HCT116 (cell line): ENCODE measurements around the gene RRP12. TPM values are rescaled to one million over a fixed set of nuclear protein-coding genes. Genes with fewer than 3 reads are reported as not detected.

Experiments used
- ATAC-seq: fragments of 200-7000 bp; cut with Tn5 transposase; 2 replicates; pipeline ENCODE4 v1.9.1; 2020; ENCODE audit warnings: mild to moderate bottlenecking, moderate library complexity
- BruUV-seq: library from RNA; stranded (reverse); fragments of 400-500 nt; replicated peaks from 2 replicates; lab custom pipeline; 2021; lab: Mats Ljungman, UMichigan
- CTCF ChIA-PET: fragments of 300-600 bp; sonication (Branson Sonifier 250); formaldehyde crosslinking; loops from one replicate; lab custom pipeline; 2021; ENCODE audit warnings: antibody characterized with exemption; lab: Charles Lee
- POLR2A ChIA-PET: fragments of 300-600, 350-600 bp; sonication (Branson Sonifier 250); formaldehyde crosslinking; loops from one replicate; lab custom pipeline; 2021; ENCODE audit warnings: antibody characterized with exemption; lab: Charles Lee
- RAD21 ChIA-PET, 2 experiments: fragments of 300-600 bp; sonication (Branson Sonifier 250); formaldehyde crosslinking; loops; one replicate each; lab custom pipeline; 2023; ENCODE audit warnings: low total read pairs in 2 of 2; ENCODE audit not compliant: uncharacterized antibody in 2 of 2, unreplicated experiment in 2 of 2, low non-redundant PET in 1 of 2; lab: Charles Lee
- DNase-seq: peaks from one replicate; pipeline ENCODE4 v3.0.0-alpha.2; 2010; ENCODE audit warnings: low read depth, low spot score
- H2AFZ ChIP-seq: fragments of 200-600 bp; shearing (Covaris generic), sonication (generic); 2 replicates; pipeline ENCODE4 v1.6.1; 2017; ENCODE audit warnings: low read depth, mixed run types, mixed read lengths, antibody characterized with exemption, low read length; ENCODE audit not compliant: poor library complexity, severe bottlenecking
- H3K27ac ChIP-seq: 2 replicates; pipeline ENCODE4 v1.5.1; 2012; ENCODE audit warnings: low read depth, low read length
- H3K27me3 ChIP-seq: fragments of 200-600 bp; sonication (generic); 2 replicates; pipeline ENCODE4 v1.6.1; 2016; ENCODE audit warnings: mixed run types, low read length, mixed read lengths; ENCODE audit not compliant: insufficient read depth
- H3K36me3 ChIP-seq, 2 experiments: fragments of 200-500 bp in 1 of 2; fragments of 200-600 bp in 1 of 2; sonication (Bioruptor generic) in 1 of 2; sonication (generic) in 1 of 2; 2 replicates each; pipeline versions ENCODE4 v1.5.1 to v1.6.1; 2014 to 2016; ENCODE audit warnings: low read length in 2 of 2, inconsistent platforms in 1 of 2, mixed read lengths in 1 of 2, mixed run types in 1 of 2; ENCODE audit not compliant: insufficient read depth in 2 of 2, control insufficient read depth in 1 of 2
- H3K4me1 ChIP-seq, 2 experiments: fragments of 200-600 bp in 1 of 2; sonication (generic) in 1 of 2; 2 replicates each; pipeline versions ENCODE4 v1.5.1 to v1.6.1; 2012 to 2017; ENCODE audit warnings: low read length in 2 of 2, inconsistent platforms in 1 of 2, mild to moderate bottlenecking in 1 of 2, mixed read lengths in 1 of 2, mixed run types in 1 of 2, moderate library complexity in 1 of 2; ENCODE audit not compliant: insufficient read depth in 2 of 2, control insufficient read depth in 1 of 2
- H3K4me2 ChIP-seq: fragments of 200-600 bp; sonication (generic); 2 replicates; pipeline ENCODE4 v1.6.1; 2017; ENCODE audit warnings: mixed run types, low read length, mixed read lengths
- H3K4me3 ChIP-seq, 2 experiments: fragments of 200-600 bp in 1 of 2; sonication (generic) in 1 of 2; replicated peaks in 1 of 2; 2 replicates each; pipeline ENCODE4 v1.5.1; 2011 to 2016; ENCODE audit warnings: low read length in 2 of 2, control low read depth in 1 of 2, low read depth in 1 of 2, mild to moderate bottlenecking in 1 of 2, mixed read lengths in 1 of 2, mixed run types in 1 of 2
- H3K79me2 ChIP-seq: fragments of 200-600 bp; sonication (generic); 2 replicates; pipeline ENCODE4 v1.6.1; 2017; ENCODE audit warnings: mild to moderate bottlenecking, mixed run types, low read length, moderate library complexity, mixed read lengths; ENCODE audit not compliant: insufficient read depth
- H3K9ac ChIP-seq: fragments of 200-600 bp; sonication (generic); 2 replicates; pipeline ENCODE4 v1.6.1; 2016; ENCODE audit warnings: low read length, mixed read lengths
- H3K9me2 ChIP-seq: fragments of 200-600 bp; sonication (generic), shearing (Covaris generic); 2 replicates; pipeline ENCODE4 v1.6.1; 2017; ENCODE audit warnings: mixed run types, mild to moderate bottlenecking, moderate library complexity; ENCODE audit not compliant: insufficient read depth
- H3K9me3 ChIP-seq, 2 experiments: fragments of 200-500 bp in 1 of 2; fragments of 200-600 bp in 1 of 2; sonication (Bioruptor generic) in 1 of 2; sonication (generic) in 1 of 2; 2 replicates each; pipeline ENCODE4 v1.6.1; 2014 to 2017; ENCODE audit warnings: low read length in 2 of 2, mixed read lengths in 2 of 2, inconsistent platforms in 1 of 2, low read depth in 1 of 2, mild to moderate bottlenecking in 1 of 2, mixed run types in 1 of 2, moderate library complexity in 1 of 2; ENCODE audit not compliant: control insufficient read depth in 1 of 2, insufficient read depth in 1 of 2
- H4K20me1 ChIP-seq: fragments of 200-600 bp; sonication (generic), shearing (Covaris generic); 2 replicates; pipeline ENCODE4 v1.6.1; 2017; ENCODE audit warnings: mixed run types, mild to moderate bottlenecking, moderate library complexity; ENCODE audit not compliant: insufficient read depth
- CBX3 ChIP-seq: IDR thresholded peaks from 2 replicates; pipeline ENCODE4 v1.6.1; 2012; ENCODE audit warnings: low read depth
- CEBPB ChIP-seq: IDR thresholded peaks from 2 replicates; pipeline ENCODE4 v1.6.1; 2012; ENCODE audit warnings: low read depth
- EGR1 ChIP-seq: IDR thresholded peaks from 2 replicates; pipeline ENCODE4 v1.6.1; 2012; ENCODE audit warnings: low read depth
- ELF1 ChIP-seq: IDR thresholded peaks from 2 replicates; pipeline ENCODE4 v1.6.1; 2012; ENCODE audit warnings: low read depth, borderline replicate concordance
- EZH2 ChIP-seq: fragments of 200-600 bp; sonication (generic); IDR thresholded peaks from 2 replicates; pipeline ENCODE4 v1.6.1; 2017; ENCODE audit warnings: antibody characterized with exemption, mixed run types
- EZH2phosphoT487 ChIP-seq: fragments of 200-600 bp; IDR thresholded peaks from 2 replicates; pipeline ENCODE4 v1.6.1; 2018; ENCODE audit warnings: antibody characterized with exemption, borderline replicate concordance
- FOSL1 ChIP-seq: IDR thresholded peaks from 2 replicates; pipeline ENCODE4 v1.6.1; 2012; ENCODE audit warnings: low read depth
- JUND ChIP-seq: IDR thresholded peaks from 2 replicates; pipeline ENCODE4 v1.6.1; 2012
- POLR2A ChIP-seq: IDR thresholded peaks from 2 replicates; pipeline ENCODE4 v1.7.0; 2011; ENCODE audit warnings: borderline replicate concordance; ENCODE audit not compliant: insufficient read depth, insufficient read length; ENCODE audit errors: extremely low read depth
- POLR2AphosphoS5 ChIP-seq: IDR thresholded peaks from 2 replicates; pipeline ENCODE4 v1.6.1; 2011; ENCODE audit warnings: mild to moderate bottlenecking, low read depth, low read length, moderate library complexity
- RAD21 ChIP-seq: IDR thresholded peaks from 2 replicates; pipeline ENCODE4 v1.6.1; 2012; ENCODE audit warnings: low read depth, mild to moderate bottlenecking
- SIN3A ChIP-seq: IDR thresholded peaks from 2 replicates; pipeline ENCODE4 v1.6.1; 2012; ENCODE audit warnings: low read depth
- SP1 ChIP-seq: IDR thresholded peaks from 2 replicates; pipeline ENCODE4 v1.6.1; 2012; ENCODE audit warnings: low read depth
- SRF ChIP-seq: IDR thresholded peaks from 2 replicates; pipeline ENCODE4 v1.6.1; 2012; ENCODE audit warnings: low read depth
- TCF7L2 ChIP-seq: IDR thresholded peaks from 2 replicates; pipeline ENCODE4 v1.7.0; 2011; ENCODE audit warnings: borderline replicate concordance, inconsistent platforms; ENCODE audit not compliant: insufficient read depth, insufficient read length; ENCODE audit errors: extremely low read depth
- ZFX ChIP-seq: fragments of 450-650 bp; IDR thresholded peaks from 2 replicates; pipeline ENCODE4 v1.6.1; 2017
- ZNF274 ChIP-seq: fragments of 200-500 bp; sonication (Bioruptor generic); IDR thresholded peaks from 2 replicates; pipeline ENCODE4 v1.6.1; 2014; ENCODE audit warnings: mild to moderate bottlenecking, low read depth, low read length, inconsistent platforms
- intact Hi-C: fragments of 100-400 bp; cut with micrococcal nuclease; formaldehyde crosslinking; loops from 2 replicates; pipeline ENCODE4 v1.10.0; 2022
- total RNA-seq: library from RNA; stranded (reverse); gene quantifications from one replicate; pipeline ENCODE4 v1.2.1, GENCODE V29; 2021; ENCODE audit not compliant: unreplicated experiment
- TF ChIP-seq, protein P1 (sequence below): IDR thresholded peaks from 2 replicates; pipeline ENCODE4 v1.6.1; 2011; ENCODE audit warnings: mild to moderate bottlenecking, low read length, moderate library complexity; ENCODE audit not compliant: insufficient replicate concordance; ENCODE audit errors: extremely low read depth
- TF ChIP-seq, protein P2 (sequence below): IDR thresholded peaks from 2 replicates; pipeline ENCODE4 v1.6.1; 2012
- TF ChIP-seq, protein P3 (sequence below): IDR thresholded peaks from 2 replicates; pipeline ENCODE4 v1.6.1; 2012

The RRP12 gene
- total RNA-seq, 1 experiment from 2014 or later = 67.0 TPM

DNA sequence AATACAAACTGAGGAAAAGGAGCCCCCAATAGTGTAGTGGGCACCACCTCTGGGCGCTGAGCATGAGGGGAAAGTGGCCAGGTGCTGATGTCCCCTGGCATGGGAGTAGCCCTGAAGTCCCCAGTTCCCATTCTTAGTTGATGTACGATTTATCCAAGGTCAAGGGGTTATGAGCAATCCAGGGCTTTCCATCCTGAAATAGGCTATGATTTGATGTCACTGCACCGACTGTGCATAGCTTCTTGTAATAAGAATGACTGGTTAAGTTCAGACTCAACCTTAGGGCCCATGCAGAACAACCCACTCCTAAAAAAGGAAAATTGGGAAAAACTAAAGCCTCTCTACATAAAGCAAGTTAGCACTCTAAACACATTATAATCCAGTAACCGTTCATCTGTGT is 77.6 kb downstream of the RRP12 start:
- Histone ChIP-seq H3K9me3 (no peaks in the 10 kb centered on the region), H4K20me1 (no peaks in the 10 kb centered on the region), H3K4me3 (no peak overlapping the region), H2AFZ (no peak overlapping the region), H3K36me3 (no peaks in the 10 kb centered on the region), H3K9ac (no peak overlapping the region), H3K27me3 (no peaks in the 10 kb centered on the region), H3K4me1 (peaks cover 12 to 13% of the 10 kb centered on the region in 2 experiments), H3K4me2 (no peak overlapping the region), H3K9me2 (no peaks in the 10 kb centered on the region), H3K79me2 (no peaks in the 10 kb centered on the region), H3K27ac (no peak overlapping the region)
- DNase-seq (no peak), ATAC-seq (no peak)
- no TSS peak for BruUV-seq
- CTCF ChIA-PET = interaction anchor here (0.7 kb wide), 1 partner anchor 180 kb away, joined by 4 read pairs; no protein-coding TSS in a partner anchor
- intact Hi-C loops = no loop called here
- TF ChIP-seq ZFX (no peak), SIN3A (no peak), EZH2 (no peak), SP1 (no peak), CEBPB (no peak), SRF (no peak), FOSL1 (no peak), POLR2AphosphoS5 (no peak), RAD21 (no peak), CBX3 (no peak), POLR2A (no peak), TCF7L2 (no peak), JUND (no peak), ZNF274 (no peak), EGR1 (no peak), EZH2phosphoT487 (no peak), ELF1 (no peak)
- TF ChIP-seq, protein P1, sequence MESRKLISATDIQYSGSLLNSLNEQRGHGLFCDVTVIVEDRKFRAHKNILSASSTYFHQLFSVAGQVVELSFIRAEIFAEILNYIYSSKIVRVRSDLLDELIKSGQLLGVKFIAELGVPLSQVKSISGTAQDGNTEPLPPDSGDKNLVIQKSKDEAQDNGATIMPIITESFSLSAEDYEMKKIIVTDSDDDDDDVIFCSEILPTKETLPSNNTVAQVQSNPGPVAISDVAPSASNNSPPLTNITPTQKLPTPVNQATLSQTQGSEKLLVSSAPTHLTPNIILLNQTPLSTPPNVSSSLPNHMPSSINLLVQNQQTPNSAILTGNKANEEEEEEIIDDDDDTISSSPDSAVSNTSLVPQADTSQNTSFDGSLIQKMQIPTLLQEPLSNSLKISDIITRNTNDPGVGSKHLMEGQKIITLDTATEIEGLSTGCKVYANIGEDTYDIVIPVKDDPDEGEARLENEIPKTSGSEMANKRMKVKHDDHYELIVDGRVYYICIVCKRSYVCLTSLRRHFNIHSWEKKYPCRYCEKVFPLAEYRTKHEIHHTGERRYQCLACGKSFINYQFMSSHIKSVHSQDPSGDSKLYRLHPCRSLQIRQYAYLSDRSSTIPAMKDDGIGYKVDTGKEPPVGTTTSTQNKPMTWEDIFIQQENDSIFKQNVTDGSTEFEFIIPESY = no peak
- TF ChIP-seq, protein P2, sequence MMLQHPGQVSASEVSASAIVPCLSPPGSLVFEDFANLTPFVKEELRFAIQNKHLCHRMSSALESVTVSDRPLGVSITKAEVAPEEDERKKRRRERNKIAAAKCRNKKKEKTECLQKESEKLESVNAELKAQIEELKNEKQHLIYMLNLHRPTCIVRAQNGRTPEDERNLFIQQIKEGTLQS = no peak
- TF ChIP-seq, protein P3, sequence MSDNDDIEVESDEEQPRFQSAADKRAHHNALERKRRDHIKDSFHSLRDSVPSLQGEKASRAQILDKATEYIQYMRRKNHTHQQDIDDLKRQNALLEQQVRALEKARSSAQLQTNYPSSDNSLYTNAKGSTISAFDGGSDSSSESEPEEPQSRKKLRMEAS = no peak
- POLR2A ChIA-PET = no interaction called here
- RAD21 ChIA-PET = interaction anchor here in 1 of 2 experiments (0.7 kb wide), 1 partner anchor 120 kb away, joined by 6 read pairs; no protein-coding TSS in a partner anchor
